Inflammatory macrophage treated with lipopolysaccharide for 1 hour (primary cell): ENCODE measurements around the gene CTSE.

Experiments
- DNase-seq, 2 donors: peaks; one replicate each; pipeline ENCODE4 v3.0.0-alpha.2; 2020 to 2022

The CTSE gene

GRCh38 chr1:205989786-205990185, 33.9 kb downstream of the CTSE start:
- DNase-seq = no peak

GRCh38 chr1:205988585-205988995, 35.1 kb downstream of the CTSE start:
- DNase-seq = no peak

GRCh38 chr1:205986861-205987260, 36.8 kb downstream of the CTSE start:
- DNase-seq = no peak

GRCh38 chr1:205986292-205986691, 37.4 kb downstream of the CTSE start:
- DNase-seq = no peak

GRCh38 chr1:205985330-205986005, 38.2 kb downstream of the CTSE start:
- DNase-seq = no peak

GRCh38 chr1:205983925-205984725, 39.6 kb downstream of the CTSE start:
- DNase-seq = peak; percentile 44 to 60

- DNase-seq = no peak
These were observed 42.4 kb downstream of the CTSE start for GRCh38 chr1:205981257-205981656.

GRCh38 chr1:205980237-205980870, 43.3 kb downstream of the CTSE start:
- DNase-seq = peak in 1 of 2 donors; percentile 31

- DNase-seq = no peak
These were observed 44.4 kb downstream of the CTSE start for GRCh38 chr1:205979301-205979700.

- no peak for DNase-seq
These were observed 45.0 kb downstream of the CTSE start for GRCh38 chr1:205978676-205979075.

- DNase-seq = peak; percentile 55 to 78
These were observed 46.2 kb downstream of the CTSE start for GRCh38 chr1:205977402-205978014.

- DNase-seq = no peak
These were observed 46.8 kb downstream of the CTSE start for GRCh38 chr1:205976708-205977401.

- DNase-seq = no peak
These were observed 47.7 kb downstream of the CTSE start for GRCh38 chr1:205976036-205976435.

- no peak for DNase-seq
These were observed 48.2 kb downstream of the CTSE start for GRCh38 chr1:205975387-205975998.

GRCh38 chr1:205974712-205975111, 49.0 kb downstream of the CTSE start:
- DNase-seq = no peak

- no peak for DNase-seq
These were observed 50.1 kb downstream of the CTSE start for GRCh38 chr1:205973377-205974232.

GRCh38 chr1:205972491-205973168, 51.1 kb downstream of the CTSE start:
- no peak for DNase-seq

- no peak for DNase-seq
These were observed 51.6 kb downstream of the CTSE start for GRCh38 chr1:205972081-205972480.

- no peak for DNase-seq
These were observed 52.6 kb downstream of the CTSE start for GRCh38 chr1:205971082-205971481.

GRCh38 chr1:205970486-205970885, 53.2 kb downstream of the CTSE start:
- no peak for DNase-seq

- no peak for DNase-seq
These were observed 54.5 kb downstream of the CTSE start for GRCh38 chr1:205969229-205969628.
